Measurements from ENCODE around the gene DSTN.

DNA sequence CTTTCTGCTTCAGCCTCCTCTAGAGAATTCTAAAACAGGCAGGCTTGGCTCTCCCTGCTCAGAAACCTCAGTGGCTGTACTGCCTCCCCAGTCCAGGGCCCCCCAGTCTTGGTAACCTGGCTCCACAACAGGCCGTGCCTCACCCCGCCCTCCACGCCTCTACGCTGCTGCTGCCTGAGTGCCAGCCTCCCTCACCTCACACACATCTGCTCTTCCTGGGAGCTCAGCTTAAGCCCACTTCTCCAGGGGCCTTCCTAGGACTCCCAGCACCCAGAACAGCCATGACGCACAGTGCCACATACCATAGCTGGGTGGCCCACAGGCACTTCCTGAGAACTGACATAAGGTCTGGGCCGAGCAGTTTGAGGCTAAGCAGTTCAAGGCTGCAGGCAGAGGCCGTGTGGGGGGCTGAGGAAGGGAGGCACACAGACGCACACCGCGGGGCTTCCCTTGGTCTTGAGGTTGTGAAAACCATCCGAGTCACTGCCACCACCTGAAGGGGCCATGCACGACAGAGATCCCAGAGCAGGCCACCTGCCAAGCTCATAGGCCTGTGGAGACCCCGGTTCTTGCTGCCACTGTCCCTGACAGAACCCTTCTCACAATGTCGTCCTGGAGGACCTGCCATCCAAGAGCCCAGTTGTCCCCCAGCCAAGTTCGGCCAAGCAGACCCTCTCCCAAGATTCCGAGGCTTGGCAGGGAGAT, 42.6 kb downstream of the DSTN start:
- TF ChIP-seq TAF1 (IDR thresholded peaks at IDR 0.05; ENCODE audit: borderline replicate concordance, low read depth, low read length) = no peak
- TF ChIP-seq POLR2AphosphoS5 (IDR thresholded peaks at IDR 0.05; ENCODE audit: low read depth, low read length) = no peak
